PC-3 (cell line): ENCODE results near the gene MAMLD1. TPM values are rescaled to one million over a fixed set of nuclear protein-coding genes. Genes with fewer than 3 reads are reported as not detected.

Experiments
- ATAC-seq: fragments of 200-7000 bp; cut with Tn5 transposase; 2 replicates; pipeline ENCODE4 v1.9.1; 2020; ENCODE audit warnings: mild to moderate bottlenecking, moderate library complexity
- BruUV-seq: library from RNA; stranded (reverse); fragments of 400-500 nt; replicated peaks from 2 replicates; lab custom pipeline; 2021; lab: Mats Ljungman, UMichigan
- CTCF ChIA-PET: fragments of 300-600 bp; sonication (Branson Sonifier 250); formaldehyde crosslinking; loops from one replicate; lab custom pipeline; 2022; ENCODE audit warnings: antibody characterized with exemption; lab: Charles Lee
- POLR2A ChIA-PET: fragments of 300-600 bp; sonication (Branson Sonifier 250); formaldehyde crosslinking; loops from one replicate; lab custom pipeline; 2022; ENCODE audit warnings: antibody characterized with exemption; ENCODE audit not compliant: unreplicated experiment; lab: Charles Lee
- DNase-seq: peaks from one replicate; pipeline ENCODE4 v3.0.0-alpha.2; 2015
- H2AFZ ChIP-seq: fragments of 300-600 bp; sonication (generic); 2 replicates; pipeline ENCODE4 v1.6.0; 2016; ENCODE audit warnings: antibody characterized with exemption, low read length
- H3F3A ChIP-seq: fragments of 300-600 bp; sonication (generic); one replicate; pipeline ENCODE4 v1.6.0; 2017; ENCODE audit warnings: antibody characterized with exemption, low read length, control low read depth, mild to moderate bottlenecking; ENCODE audit not compliant: unreplicated experiment
- H3K27ac ChIP-seq: fragments of 300-600 bp; sonication (generic); 2 replicates; pipeline ENCODE4 v1.5.1; 2016; ENCODE audit warnings: mild to moderate bottlenecking, low read length
- H3K27me3 ChIP-seq: fragments of 300-600 bp; sonication (generic); 2 replicates; pipeline ENCODE4 v1.6.1; 2016; ENCODE audit warnings: low read length, mixed read lengths
- H3K36me3 ChIP-seq: fragments of 300-600 bp; sonication (generic); 2 replicates; pipeline ENCODE4 v1.6.1; 2016; ENCODE audit warnings: low read depth, mixed run types, low read length, mixed read lengths
- H3K4me1 ChIP-seq: fragments of 300-600 bp; sonication (generic); 2 replicates; pipeline ENCODE4 v1.5.1; 2016; ENCODE audit warnings: low read length; ENCODE audit not compliant: insufficient read depth
- H3K4me2 ChIP-seq: fragments of 300-600 bp; sonication (generic); 2 replicates; pipeline ENCODE4 v1.6.0; 2016; ENCODE audit warnings: low read length
- H3K4me3 ChIP-seq: fragments of 300-600 bp; sonication (generic); 2 replicates; pipeline ENCODE4 v1.5.1; 2016; ENCODE audit warnings: mild to moderate bottlenecking, low read length, mixed read lengths
- H3K79me2 ChIP-seq: fragments of 300-600 bp; sonication (generic); 2 replicates; pipeline ENCODE4 v1.6.1; 2017; ENCODE audit warnings: low read length, mixed read lengths
- H3K9ac ChIP-seq: fragments of 300-600 bp; sonication (generic); 2 replicates; pipeline ENCODE4 v1.6.0; 2016; ENCODE audit warnings: mild to moderate bottlenecking, low read length
- H3K9me2 ChIP-seq: fragments of 300-600 bp; sonication (generic); replicated peaks from 2 replicates; pipeline ENCODE4 v1.6.1; 2016; ENCODE audit warnings: mixed run types, low read length, mixed read lengths
- H3K9me3 ChIP-seq: fragments of 300-600 bp; sonication (generic); 2 replicates; pipeline ENCODE4 v1.6.1; 2016; ENCODE audit warnings: low read length, mixed read lengths
- H4K20me1 ChIP-seq: fragments of 300-600 bp; sonication (generic); 2 replicates; pipeline ENCODE4 v1.6.1; 2016; ENCODE audit warnings: low read length, mixed read lengths
- EZH2 ChIP-seq: fragments of 300-600 bp; sonication (generic); IDR thresholded peaks from one replicate; pipeline ENCODE4 v1.6.1; 2017; ENCODE audit warnings: antibody characterized with exemption, mild to moderate bottlenecking, low read length; ENCODE audit not compliant: unreplicated experiment
- EZH2phosphoT487 ChIP-seq: fragments of 300-600 bp; sonication (generic); IDR thresholded peaks from 2 replicates; pipeline ENCODE4 v1.6.1; 2018; ENCODE audit warnings: mild to moderate bottlenecking, antibody characterized with exemption, low read length, borderline replicate concordance
- intact Hi-C: fragments of 100-400 bp; cut with micrococcal nuclease; formaldehyde crosslinking; loops from 2 replicates; pipeline ENCODE4 v1.9.0; 2023
- total RNA-seq: library from RNA; depleted of rRNA; stranded (reverse); fragments of >200 nt; gene quantifications from 2 replicates; pipeline ENCODE4 v1.2.3, GENCODE V29; 2014
- TF ChIP-seq, protein P1 (sequence below): fragments of 300-600 bp; sonication (generic); conservative IDR thresholded peaks from 2 replicates; pipeline ENCODE4 v1.5.1; 2017; ENCODE audit warnings: antibody characterized with exemption, low read depth, mild to moderate bottlenecking, low read length

Gene MAMLD1
- total RNA-seq, 1 experiment from 2014 or later, result 2.8 TPM

DNA sequence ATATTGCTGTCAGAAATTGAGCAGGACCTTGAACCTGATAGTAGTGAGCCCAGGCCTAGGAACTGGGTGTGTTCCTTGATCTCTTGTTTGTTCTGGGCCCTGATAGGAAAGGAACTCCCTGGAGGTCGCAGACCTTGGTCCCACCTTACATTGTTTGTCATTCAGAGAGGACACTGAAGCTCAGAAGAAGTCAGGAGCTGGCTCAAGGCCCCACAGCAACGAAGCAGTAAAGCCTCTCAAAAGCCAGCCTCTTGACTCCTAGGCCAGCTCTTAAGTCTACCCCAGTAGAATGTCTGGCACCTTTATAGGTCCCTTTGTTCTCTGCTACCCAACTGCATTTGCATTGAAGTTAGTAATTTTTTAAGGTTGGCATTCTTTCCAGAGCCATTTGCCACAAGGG is 46.8 kb downstream of the MAMLD1 start:
- Histone ChIP-seq H4K20me1 (no peaks in the 10 kb centered on the region), H2AFZ (no peak overlapping the region), H3F3A (no peaks in the 10 kb centered on the region), H3K9ac (no peak overlapping the region), H3K27me3 (no peaks in the 10 kb centered on the region), H3K4me2 (no peak overlapping the region), H3K27ac (no peak overlapping the region), H3K9me2 (no peaks in the 10 kb centered on the region), H3K79me2 (no peaks in the 10 kb centered on the region), H3K4me1 (no peaks in the 10 kb centered on the region), H3K4me3 (no peak overlapping the region), H3K36me3 (no peaks in the 10 kb centered on the region), H3K9me3 (no peaks in the 10 kb centered on the region)
- ATAC-seq (no peak), DNase-seq (no peak)
- TF ChIP-seq EZH2phosphoT487, result no peak
- no peak for TF ChIP-seq EZH2
- TF ChIP-seq, protein P1, sequence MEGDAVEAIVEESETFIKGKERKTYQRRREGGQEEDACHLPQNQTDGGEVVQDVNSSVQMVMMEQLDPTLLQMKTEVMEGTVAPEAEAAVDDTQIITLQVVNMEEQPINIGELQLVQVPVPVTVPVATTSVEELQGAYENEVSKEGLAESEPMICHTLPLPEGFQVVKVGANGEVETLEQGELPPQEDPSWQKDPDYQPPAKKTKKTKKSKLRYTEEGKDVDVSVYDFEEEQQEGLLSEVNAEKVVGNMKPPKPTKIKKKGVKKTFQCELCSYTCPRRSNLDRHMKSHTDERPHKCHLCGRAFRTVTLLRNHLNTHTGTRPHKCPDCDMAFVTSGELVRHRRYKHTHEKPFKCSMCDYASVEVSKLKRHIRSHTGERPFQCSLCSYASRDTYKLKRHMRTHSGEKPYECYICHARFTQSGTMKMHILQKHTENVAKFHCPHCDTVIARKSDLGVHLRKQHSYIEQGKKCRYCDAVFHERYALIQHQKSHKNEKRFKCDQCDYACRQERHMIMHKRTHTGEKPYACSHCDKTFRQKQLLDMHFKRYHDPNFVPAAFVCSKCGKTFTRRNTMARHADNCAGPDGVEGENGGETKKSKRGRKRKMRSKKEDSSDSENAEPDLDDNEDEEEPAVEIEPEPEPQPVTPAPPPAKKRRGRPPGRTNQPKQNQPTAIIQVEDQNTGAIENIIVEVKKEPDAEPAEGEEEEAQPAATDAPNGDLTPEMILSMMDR, result no peak
- intact Hi-C loops, result no loop called here
- CTCF ChIA-PET, result no interaction called here
- no TSS peak for BruUV-seq
- POLR2A ChIA-PET, result no interaction called here

DNA sequence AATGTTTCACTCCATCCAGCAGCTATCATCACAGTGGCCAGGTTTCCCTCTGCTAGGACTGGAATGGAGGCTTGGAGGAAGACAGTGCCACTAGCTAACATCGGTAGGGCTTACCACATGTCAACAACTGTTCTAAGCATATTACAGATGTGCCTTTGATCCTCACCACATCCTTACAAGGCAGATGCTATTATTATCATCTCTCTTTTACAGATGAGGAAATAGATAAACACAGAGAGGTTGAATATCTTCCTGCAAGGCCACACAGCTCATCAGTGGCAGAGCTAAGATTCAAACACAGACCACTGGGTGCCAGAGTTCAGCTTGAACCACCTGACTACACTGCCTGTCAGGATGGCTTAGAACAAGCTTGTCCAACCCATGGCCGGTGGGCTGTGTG is 47.4 kb downstream of the MAMLD1 start:
- no peak for DNase-seq
- Histone ChIP-seq H3K9me3 (no peaks in the 10 kb centered on the region), H3K4me1 (no peaks in the 10 kb centered on the region), H3K27me3 (no peaks in the 10 kb centered on the region), H3K4me2 (no peak overlapping the region), H3K79me2 (no peaks in the 10 kb centered on the region), H3K9ac (no peak overlapping the region), H3K36me3 (no peaks in the 10 kb centered on the region), H3K27ac (no peak overlapping the region), H3K9me2 (no peaks in the 10 kb centered on the region), H2AFZ (no peak overlapping the region), H4K20me1 (no peaks in the 10 kb centered on the region), H3F3A (no peaks in the 10 kb centered on the region), H3K4me3 (no peak overlapping the region)
- intact Hi-C loops, result no loop called here
- ChIA-PET CTCF (no interaction called here), POLR2A (no interaction called here)
- BruUV-seq, result no TSS peak
- no peak for TF ChIP-seq EZH2phosphoT487
- TF ChIP-seq EZH2, result no peak
- TF ChIP-seq, protein P1, result no peak
- no peak for ATAC-seq

DNA sequence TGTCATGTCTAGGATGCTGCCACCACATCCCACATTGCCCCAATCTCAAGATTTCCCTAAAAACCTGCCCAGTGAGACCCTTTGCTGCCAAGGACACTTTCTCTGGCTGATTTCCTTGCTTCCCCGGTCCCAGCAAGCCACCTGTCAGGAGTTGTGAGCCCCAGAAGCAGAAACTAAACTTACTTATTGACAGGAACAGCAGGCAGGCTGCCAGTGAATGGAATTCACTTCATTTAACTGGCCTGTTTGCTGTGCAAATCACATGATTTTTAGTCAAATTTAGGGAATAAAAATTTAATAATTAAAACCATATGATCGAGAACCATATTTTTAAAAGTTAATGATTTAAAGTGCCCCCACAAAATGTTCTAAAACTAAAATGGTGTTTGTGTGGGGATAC is 48.5 kb downstream of the MAMLD1 start:
- Histone ChIP-seq H3K79me2 (no peaks in the 10 kb centered on the region), H3K9ac (no peak overlapping the region), H3K9me2 (no peaks in the 10 kb centered on the region), H4K20me1 (no peaks in the 10 kb centered on the region), H3K9me3 (no peaks in the 10 kb centered on the region), H3K27me3 (no peaks in the 10 kb centered on the region), H3K36me3 (no peaks in the 10 kb centered on the region), H3F3A (no peaks in the 10 kb centered on the region), H3K4me3 (no peak overlapping the region), H3K27ac (no peak overlapping the region), H3K4me2 (no peak overlapping the region), H2AFZ (no peak overlapping the region), H3K4me1 (no peaks in the 10 kb centered on the region)
- ATAC-seq (no peak), DNase-seq (no peak)
- BruUV-seq, result no TSS peak
- intact Hi-C loops, result no loop called here
- no peak for TF ChIP-seq EZH2
- TF ChIP-seq, protein P1, result no peak
- no peak for TF ChIP-seq EZH2phosphoT487
- ChIA-PET CTCF (no interaction called here), POLR2A (no interaction called here)
